DMS153 treated with DMSO at 0.1 percent for 48 hours (cell line): Measurements from ENCODE around the gene THUMPD3.

Source experiments
- DNase-seq: peaks from one replicate; lab custom pipeline; 2025; ENCODE audit not compliant: unreplicated experiment; lab: John Stamatoyannopoulos, UW

Gene THUMPD3

GRCh38 chr3:9415485-9416138 is 52.8 kb downstream of the THUMPD3 start:
- DNase-seq: no peak

DNA sequence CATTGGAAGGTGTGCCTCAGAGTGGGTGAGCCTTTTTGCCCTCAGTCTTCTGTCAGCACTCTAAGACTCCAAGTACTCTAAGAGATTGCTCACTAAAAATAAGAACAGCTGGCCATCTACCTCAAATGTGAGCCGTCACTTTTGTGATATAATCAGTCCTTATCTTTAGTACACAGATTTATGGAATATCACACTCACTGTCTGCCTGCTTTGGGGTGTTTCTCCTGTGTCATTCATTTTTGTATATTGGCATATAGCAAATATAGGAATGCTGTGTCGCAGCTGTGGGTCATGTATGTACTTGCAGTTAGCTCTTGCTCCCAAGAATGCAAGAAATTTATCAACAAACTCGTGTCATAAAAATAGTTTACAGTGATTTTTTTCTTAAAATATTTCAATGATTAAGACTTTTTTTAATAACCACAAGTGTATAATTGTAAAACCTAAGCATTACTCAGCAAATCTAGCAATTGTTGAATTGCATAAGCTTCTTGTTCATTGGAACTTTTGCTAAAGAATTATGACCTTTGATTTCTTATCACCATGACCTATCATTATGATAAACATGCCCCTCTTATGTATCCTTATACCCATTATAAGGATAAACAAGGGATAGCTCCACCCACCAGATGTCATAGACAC is 53.4 kb downstream of the THUMPD3 start:
- no peak for DNase-seq

DNA sequence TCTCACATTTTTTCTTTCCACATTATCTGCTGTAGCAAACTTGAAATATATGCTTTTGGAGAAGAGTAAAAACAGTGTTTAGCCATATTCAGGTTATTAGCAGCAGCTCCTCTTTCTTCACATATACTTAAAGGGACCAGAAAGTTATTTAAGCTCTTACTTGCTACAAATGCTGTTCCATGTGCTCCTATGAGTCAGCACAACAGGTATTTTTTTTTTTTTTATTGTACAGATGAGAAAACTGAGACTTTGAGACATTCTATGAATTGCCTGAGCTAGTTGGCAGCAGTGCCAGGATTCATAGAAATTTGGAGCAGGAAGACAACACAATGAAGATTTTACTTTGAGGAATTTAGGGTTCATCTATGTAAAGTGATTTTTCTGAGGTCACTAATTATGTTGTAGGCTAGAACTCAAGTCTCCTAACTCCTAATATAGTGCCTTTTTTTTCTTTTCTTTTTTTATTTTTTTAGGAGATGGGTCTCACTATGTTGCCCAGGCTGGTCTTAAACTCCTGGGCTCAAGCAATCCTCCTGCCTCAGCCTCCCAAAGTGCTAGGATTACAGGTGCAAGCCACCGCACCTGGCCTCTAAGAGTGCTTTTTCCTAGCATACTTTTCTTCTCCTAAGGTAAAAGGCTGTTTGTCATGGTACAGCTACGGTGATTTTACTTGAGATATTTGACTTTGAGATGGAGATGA is 58.1 kb downstream of the THUMPD3 start:
- DNase-seq: no peak

DNA sequence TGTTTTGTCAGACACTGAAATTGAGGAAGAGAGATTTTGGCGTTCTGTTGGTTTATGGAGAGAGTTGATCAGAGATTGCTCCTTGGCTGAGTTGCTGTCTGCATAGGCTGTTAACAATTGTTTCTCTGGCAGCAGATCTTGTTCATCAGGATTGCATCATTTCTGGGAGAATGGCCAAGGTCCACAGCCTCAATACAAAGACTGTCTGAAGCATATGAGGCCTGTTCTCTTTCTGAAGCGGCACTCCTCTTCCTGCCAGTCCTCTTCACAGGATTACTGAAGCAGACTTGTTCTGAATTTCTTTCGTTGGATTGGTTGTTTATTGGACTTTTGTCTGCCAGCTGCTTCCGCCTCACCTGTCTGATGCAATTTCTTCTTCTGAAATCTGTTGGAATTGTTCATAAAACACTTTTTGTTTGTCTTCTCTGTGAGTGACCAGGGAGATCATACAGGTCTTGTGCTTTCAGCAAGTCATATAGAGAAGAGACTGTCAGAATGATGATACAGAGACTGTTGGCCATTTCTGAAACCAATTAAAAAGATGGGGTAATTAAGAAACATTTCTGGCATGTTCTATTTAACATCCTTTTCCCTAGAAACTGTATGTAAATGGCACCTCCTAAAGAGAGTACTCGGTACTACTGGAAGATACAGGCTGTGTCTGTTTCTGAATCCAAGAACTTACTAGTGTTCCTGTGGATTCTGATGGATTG is 60.0 kb downstream of the THUMPD3 start:
- DNase-seq: peak; percentile 67

DNA sequence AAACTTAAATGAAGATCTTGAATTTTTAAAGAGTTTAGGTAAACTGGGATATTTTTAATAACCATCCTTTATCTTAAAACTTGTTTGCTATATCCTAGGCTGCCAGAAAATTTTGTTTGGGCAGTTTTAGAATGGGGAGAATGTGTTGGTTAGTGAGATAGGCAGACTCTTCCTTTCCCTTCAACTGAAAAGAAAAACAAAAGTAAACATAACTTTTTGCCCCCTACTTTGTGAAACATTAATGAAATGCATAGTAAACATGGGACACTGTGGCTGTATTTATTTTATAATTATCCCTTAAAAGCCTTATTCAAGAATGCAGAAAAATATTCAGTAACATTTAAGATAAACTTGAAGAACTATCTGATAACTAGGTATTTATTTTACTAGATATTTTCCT is 65.6 kb downstream of the THUMPD3 start:
- no peak for DNase-seq

DNA sequence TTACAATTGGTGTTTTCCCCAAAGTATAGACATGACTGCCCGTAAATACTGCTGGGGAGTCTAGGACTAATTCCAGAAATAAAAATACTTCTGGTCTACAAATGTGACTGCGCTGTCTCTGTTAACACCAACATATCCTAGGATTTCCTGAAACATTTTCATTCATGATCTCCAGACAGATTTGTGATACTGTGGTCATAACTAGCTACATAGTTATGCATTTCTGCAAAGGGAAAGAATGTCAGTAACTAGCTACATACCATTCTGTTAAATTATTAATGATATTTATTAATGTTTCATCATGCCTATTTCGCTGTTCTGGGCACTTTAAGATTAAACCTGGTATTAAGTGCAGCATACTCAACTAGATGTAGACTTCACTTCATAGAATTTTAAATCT is 67.9 kb downstream of the THUMPD3 start:
- no peak for DNase-seq

DNA sequence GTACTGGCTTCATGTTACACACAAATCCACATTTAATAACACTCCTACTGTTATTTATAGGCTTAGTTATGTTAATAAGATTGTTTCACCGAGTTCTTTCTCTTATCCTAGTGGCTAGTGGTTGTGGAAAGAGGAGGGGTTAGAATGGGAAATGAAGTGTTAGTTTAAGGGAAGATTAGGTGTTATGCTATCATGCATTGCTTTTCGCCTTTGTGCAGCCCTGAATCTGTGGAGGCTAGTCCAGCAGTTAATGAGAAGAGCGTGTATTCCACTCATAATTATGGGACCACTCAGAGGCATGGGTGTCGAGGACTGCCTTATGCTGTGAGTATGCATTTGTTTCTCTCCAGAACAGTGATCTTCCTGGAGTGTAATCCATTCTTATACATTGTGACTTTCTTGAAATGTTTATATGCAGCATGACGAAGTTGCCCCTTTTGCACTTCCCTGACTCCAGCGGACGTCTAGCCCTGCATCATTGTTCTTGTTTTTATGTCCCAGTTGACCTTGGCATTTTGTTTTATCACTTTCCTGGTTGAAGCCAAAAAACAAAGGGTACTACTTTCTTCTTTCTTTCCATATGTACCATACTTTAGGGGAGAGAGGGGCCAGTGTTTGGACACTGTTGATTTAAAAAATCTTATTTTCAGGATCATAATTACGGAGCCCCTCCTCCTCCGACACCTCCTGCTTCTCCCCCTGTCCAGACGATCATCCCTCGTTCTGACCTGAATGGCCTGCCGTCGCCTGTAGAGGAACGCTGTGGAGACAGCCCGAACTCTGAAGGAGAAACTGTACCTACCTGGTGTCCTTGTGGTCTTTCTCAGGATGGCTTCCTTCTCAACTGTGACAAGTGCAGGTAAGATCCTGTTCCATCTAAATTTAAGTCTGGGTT is 71.0 kb downstream of the THUMPD3 start:
- DNase-seq: no peak

GRCh38 chr3:9435316-9435715 is 72.5 kb downstream of the THUMPD3 start:
- no peak for DNase-seq
